HEK293 (cell line): ENCODE data around the gene RBM27.

Source experiments
- CTCF ChIP-seq: fragments of 450-650 bp; formaldehyde crosslinking; IDR thresholded peaks from 2 replicates; pipeline ENCODE4 v1.5.1; 2016; ENCODE audit warnings: missing biosample characterization, missing genetic modification characterization
- ELK4 ChIP-seq: IDR thresholded peaks from 2 replicates; pipeline ENCODE4 v1.6.1; 2011; ENCODE audit warnings: mild to moderate bottlenecking, low read depth, low read length, borderline replicate concordance
- REST ChIP-seq: fragments of 450-650 bp; formaldehyde crosslinking; IDR thresholded peaks from 2 replicates; pipeline ENCODE4 v1.5.1; 2016; ENCODE audit warnings: missing biosample characterization, missing genetic modification characterization
- SCRT1 ChIP-seq: fragments of 450-650 bp; formaldehyde crosslinking; IDR thresholded peaks from 2 replicates; pipeline ENCODE4 v1.5.1; 2016; ENCODE audit warnings: missing biosample characterization, missing genetic modification characterization, borderline replicate concordance
- ZBTB7A ChIP-seq: fragments of 450-650 bp; formaldehyde crosslinking; IDR thresholded peaks from 2 replicates; pipeline ENCODE4 v1.5.1; 2016; ENCODE audit warnings: low read depth, missing biosample characterization, missing genetic modification characterization
- ZEB2 ChIP-seq: fragments of 450-650 bp; formaldehyde crosslinking; IDR thresholded peaks from 2 replicates; pipeline ENCODE4 v1.5.1; 2016; ENCODE audit warnings: missing biosample characterization, missing genetic modification characterization
- ZNF140 ChIP-seq: fragments of 450-650 bp; formaldehyde crosslinking; IDR thresholded peaks from 2 replicates; pipeline ENCODE4 v1.5.1; 2016; ENCODE audit warnings: missing biosample characterization, missing genetic modification characterization
- ZNF146 ChIP-seq: fragments of 450-650 bp; formaldehyde crosslinking; IDR thresholded peaks from 2 replicates; pipeline ENCODE4 v1.5.1; 2016; ENCODE audit warnings: missing biosample characterization, missing genetic modification characterization
- ZNF677 ChIP-seq: fragments of 450-650 bp; IDR thresholded peaks from 2 replicates; pipeline ENCODE4 v1.5.0; 2018; ENCODE audit warnings: missing biosample characterization, mild to moderate bottlenecking, missing genetic modification characterization, moderate library complexity
- ZSCAN5A ChIP-seq: fragments of 450-650 bp; formaldehyde crosslinking; IDR thresholded peaks from 2 replicates; pipeline ENCODE4 v1.5.1; 2016; ENCODE audit warnings: missing biosample characterization, missing genetic modification characterization

- no peak for TF ChIP-seq CTCF (tag by site-specific recombination)
- no peak for TF ChIP-seq ZNF146 (tag by site-specific recombination)
- TF ChIP-seq ZNF140 (tag by site-specific recombination) = no peak
- TF ChIP-seq ZBTB7A (tag by site-specific recombination) = no peak
- TF ChIP-seq ZNF677 (tag by site-specific recombination) = no peak
- no peak for TF ChIP-seq ELK4
- no peak for TF ChIP-seq ZEB2 (tag by site-specific recombination)
- no peak for TF ChIP-seq ZSCAN5A (tag by site-specific recombination)
- TF ChIP-seq REST = no peak
- TF ChIP-seq SCRT1 (tag by site-specific recombination) = no peak
Measured at GRCh38 chr5:146188358-146188757, 15.0 kb upstream of the RBM27 start.
